ENCODE results near the gene PDE1C.

DNA sequence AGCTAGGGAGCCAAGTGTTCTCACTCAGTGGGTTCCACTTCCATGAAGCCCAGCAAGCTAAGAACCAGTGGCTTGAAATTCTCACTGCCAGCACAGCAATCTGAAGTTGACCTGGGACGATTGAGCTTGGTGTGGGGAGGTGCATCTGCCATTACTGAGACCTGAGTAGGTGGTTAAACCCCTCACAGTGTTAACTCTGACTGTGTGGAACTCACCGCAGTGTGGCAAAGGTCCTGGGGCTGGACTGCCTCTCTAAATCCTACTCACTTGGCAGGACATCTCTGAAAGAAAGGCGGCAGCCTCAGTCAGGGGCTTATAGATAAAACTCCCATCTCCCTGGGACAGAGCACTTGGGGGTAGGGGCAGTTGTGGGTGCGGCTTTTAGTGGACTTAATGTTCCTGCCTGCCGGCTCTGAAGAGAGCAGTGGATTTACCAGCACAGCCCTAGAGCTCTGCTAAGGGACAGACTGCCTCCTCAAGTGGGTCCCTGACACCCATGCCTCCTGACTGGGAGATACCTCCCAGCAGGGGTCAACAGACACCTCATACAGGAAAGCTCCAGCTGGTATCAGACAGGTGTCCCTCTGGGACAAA, 143.1 kb downstream of the PDE1C start:
- TF ChIP-seq ARNT (IDR thresholded peaks at IDR 0.05) (no peak), SUZ12 (IDR thresholded peaks at IDR 0.05) (no peak), BHLHE40 (IDR thresholded peaks at IDR 0.05; ENCODE audit: borderline replicate concordance) (no peak)
